H1 (cell line): ENCODE data around the gene KRT81. TPM values are rescaled to one million over a fixed set of nuclear protein-coding genes. Genes with fewer than 3 reads are reported as not detected.

Experiments
- CTCF ChIA-PET: fragments of 300-600 bp; sonication (Branson Sonifier 250); formaldehyde crosslinking; loops from one replicate; lab custom pipeline; 2021; ENCODE audit not compliant: partially characterized antibody; lab: Charles Lee
- POLR2A ChIA-PET: fragments of 300-600 bp; sonication (Branson Sonifier 250); formaldehyde crosslinking; loops from one replicate; lab custom pipeline; 2021; ENCODE audit warnings: inconsistent platforms; ENCODE audit not compliant: partially characterized antibody; lab: Charles Lee
- DNase-seq, 2 experiments: peaks; one replicate each; pipeline versions ENCODE4 v3.0.0 to v3.0.0-alpha.2; 2010 to 2022; ENCODE audit warnings: low spot score in 2 of 2, low read depth in 1 of 2, mixed read lengths in 1 of 2
- FAIRE-seq: peaks from 2 replicates; lab custom pipeline; 2011; peaks lifted over from hg19 to GRCh38; lab: Jason Lieb, UNC
- H2AFZ ChIP-seq: 2 replicates; pipeline ENCODE4 v1.8.1; 2012; ENCODE audit warnings: low read length, inconsistent platforms
- H2AK5ac ChIP-seq: 2 replicates; pipeline ENCODE4 v1.6.1; 2013; ENCODE audit warnings: low read depth, low read length
- H2BK120ac ChIP-seq: replicated peaks from 2 replicates; pipeline ENCODE3; 2013; ENCODE audit warnings: low read depth, low read length, inconsistent platforms
- H2BK12ac ChIP-seq: 2 replicates; pipeline ENCODE4 v1.6.1; 2013; ENCODE audit warnings: low read depth, low read length
- H2BK15ac ChIP-seq: 2 replicates; pipeline ENCODE4 v1.6.1; 2013; ENCODE audit warnings: low read length
- H2BK20ac ChIP-seq: 2 replicates; pipeline ENCODE4 v1.6.1; 2013; ENCODE audit warnings: low read length
- H2BK5ac ChIP-seq: 2 replicates; pipeline ENCODE4 v1.6.1; 2013; ENCODE audit warnings: low read depth, low read length
- H3K14ac ChIP-seq: 2 replicates; pipeline ENCODE4 v1.6.1; 2013; ENCODE audit warnings: inconsistent platforms; ENCODE audit not compliant: insufficient read length
- H3K18ac ChIP-seq: 2 replicates; pipeline ENCODE4 v1.6.1; 2013; ENCODE audit warnings: low read length; ENCODE audit errors: extremely low read depth
- H3K23ac ChIP-seq: 2 replicates; pipeline ENCODE4 v1.6.1; 2013; ENCODE audit warnings: inconsistent platforms; ENCODE audit not compliant: insufficient read length
- H3K23me2 ChIP-seq: 2 replicates; pipeline ENCODE4 v1.6.1; 2013; ENCODE audit warnings: low read depth, low read length
- H3K27ac ChIP-seq: 2 replicates; pipeline ENCODE4 v1.6.1; 2011; ENCODE audit warnings: low read depth, low read length, inconsistent platforms
- H3K27me3 ChIP-seq, 4 experiments: replicated peaks in 1 of 4; 1 replicate in 1 of 4; 2 replicates in 3 of 4; pipeline versions ENCODE4 v1.6.1 to v1.8.1; 2011 to 2013; ENCODE audit warnings: low read length in 3 of 4, mild to moderate bottlenecking in 3 of 4, inconsistent platforms in 2 of 4, mixed read lengths in 2 of 4, moderate library complexity in 1 of 4; ENCODE audit not compliant: control insufficient read depth in 3 of 4, insufficient read depth in 3 of 4; ENCODE audit errors: extremely low read depth in 1 of 4
- H3K36me3 ChIP-seq, 4 experiments: 2 replicates each; pipeline versions ENCODE4 v1.6.1 to v1.8.1; 2011 to 2013; ENCODE audit warnings: mild to moderate bottlenecking in 4 of 4, low read length in 3 of 4, moderate library complexity in 2 of 4, control low read depth in 1 of 4, inconsistent platforms in 1 of 4; ENCODE audit not compliant: insufficient read depth in 4 of 4, control insufficient read depth in 2 of 4
- H3K4ac ChIP-seq: replicated peaks from 2 replicates; pipeline ENCODE3; 2013; ENCODE audit warnings: low read length, low read depth, mixed read lengths, inconsistent platforms; ENCODE audit not compliant: insufficient read length
- H3K4me1 ChIP-seq, 4 experiments: replicated peaks in 1 of 4; 1 replicate in 1 of 4; 2 replicates in 3 of 4; pipeline versions ENCODE4 v1.6.1 to v1.8.1; 2011 to 2013; ENCODE audit warnings: low read length in 3 of 4, inconsistent platforms in 2 of 4, mixed read lengths in 1 of 4; ENCODE audit not compliant: insufficient read depth in 4 of 4, control insufficient read depth in 3 of 4
- H3K4me2 ChIP-seq, 2 experiments: 2 replicates each; pipeline versions ENCODE4 v1.6.1 to v1.8.1; 2011 to 2013; ENCODE audit warnings: low read depth in 2 of 2, low read length in 2 of 2, control low read depth in 1 of 2, inconsistent platforms in 1 of 2, mild to moderate bottlenecking in 1 of 2; ENCODE audit not compliant: insufficient read depth in 1 of 2
- H3K4me3 ChIP-seq, 4 experiments: fragments of 200-600, 300-600 bp in 1 of 4; sonication (generic), shearing (Covaris generic), sonication (Bioruptor Twin) in 1 of 4; 2 replicates each; pipeline versions ENCODE4 v1.5.1 to v1.8.1; 2011 to 2016; ENCODE audit warnings: low read length in 4 of 4, low read depth in 3 of 4, control low read depth in 2 of 4, inconsistent platforms in 2 of 4, mild to moderate bottlenecking in 2 of 4, mixed read lengths in 1 of 4, moderate library complexity in 1 of 4; ENCODE audit not compliant: insufficient read depth in 2 of 4; ENCODE audit errors: extremely low read depth in 1 of 4
- H3K56ac ChIP-seq: replicated peaks from 2 replicates; pipeline ENCODE3; 2013; ENCODE audit warnings: low read depth, mild to moderate bottlenecking, mixed read lengths, low read length, inconsistent platforms; ENCODE audit not compliant: insufficient read length
- H3K79me1 ChIP-seq: 2 replicates; pipeline ENCODE4 v1.6.1; 2013; ENCODE audit warnings: low read depth, low read length, control low read depth
- H3K79me2 ChIP-seq, 2 experiments: 2 replicates each; pipeline versions ENCODE4 v1.6.1 to v1.8.1; 2012 to 2013; ENCODE audit warnings: low read length in 2 of 2, mild to moderate bottlenecking in 2 of 2, inconsistent platforms in 1 of 2; ENCODE audit not compliant: insufficient read depth in 2 of 2, control insufficient read depth in 1 of 2
- H3K9ac ChIP-seq, 4 experiments: replicated peaks in 1 of 4; 1 replicate in 1 of 4; 2 replicates in 3 of 4; pipeline versions ENCODE4 v1.6.1 to v1.8.1; 2011 to 2013; ENCODE audit warnings: low read depth in 3 of 4, low read length in 3 of 4, control low read depth in 2 of 4, mild to moderate bottlenecking in 2 of 4, moderate library complexity in 2 of 4, inconsistent platforms in 1 of 4; ENCODE audit errors: extremely low read depth in 1 of 4
- H3K9me3 ChIP-seq, 2 experiments: 2 replicates each; pipeline versions ENCODE4 v1.6.1 to v1.8.1; 2012 to 2013; ENCODE audit warnings: mild to moderate bottlenecking in 2 of 2, moderate library complexity in 2 of 2, control low read depth in 1 of 2, inconsistent platforms in 1 of 2, low read depth in 1 of 2, low read length in 1 of 2, mixed read lengths in 1 of 2; ENCODE audit not compliant: insufficient read depth in 2 of 2
- H4K20me1 ChIP-seq, 2 experiments: replicated peaks in 1 of 2; 2 replicates each; pipeline versions ENCODE3 to v1.8.1; 2011 to 2013; ENCODE audit warnings: inconsistent platforms in 2 of 2, low read length in 2 of 2, mild to moderate bottlenecking in 1 of 2; ENCODE audit not compliant: insufficient read depth in 2 of 2, control insufficient read depth in 1 of 2
- H4K5ac ChIP-seq: 2 replicates; pipeline ENCODE4 v1.6.1; 2013; ENCODE audit warnings: low read length, low read depth, mixed read lengths, inconsistent platforms; ENCODE audit not compliant: insufficient read length
- H4K8ac ChIP-seq: 2 replicates; pipeline ENCODE4 v1.8.0; 2013; ENCODE audit warnings: mild to moderate bottlenecking, moderate library complexity, low read length, inconsistent platforms; ENCODE audit not compliant: insufficient read depth; ENCODE audit errors: extremely low read depth
- H4K91ac ChIP-seq: replicated peaks from 2 replicates; pipeline ENCODE3; 2013; ENCODE audit warnings: low read length, mixed read lengths, inconsistent platforms; ENCODE audit not compliant: insufficient read length
- CBX8 ChIP-seq: fragments of 300-800, 300-1000 bp; sonication (generic); IDR thresholded peaks from 2 replicates; pipeline ENCODE4 v1.7.1; 2016; ENCODE audit warnings: low read depth, low read length, borderline replicate concordance
- CHD1 ChIP-seq: IDR thresholded peaks from 2 replicates; pipeline ENCODE4 v1.6.1; 2012; ENCODE audit warnings: low read depth, low read length, improper control_type of control experiment
- CHD2 ChIP-seq: IDR thresholded peaks from 2 replicates; pipeline ENCODE4 v1.6.1; 2012; ENCODE audit warnings: low read length, improper control_type of control experiment
- EGR1 ChIP-seq: IDR thresholded peaks from 2 replicates; pipeline ENCODE4 v1.6.1; 2011; ENCODE audit warnings: low read depth, low read length, borderline replicate concordance
- EZH2 ChIP-seq: fragments of 200-600 bp; sonication (generic); IDR thresholded peaks from 2 replicates; pipeline ENCODE4 v1.7.1; 2012; ENCODE audit warnings: low read depth, mild to moderate bottlenecking, moderate library complexity, low read length, inconsistent platforms; ENCODE audit not compliant: severe bottlenecking
- JUN ChIP-seq: IDR thresholded peaks from 2 replicates; pipeline ENCODE4 v1.6.1; 2011; ENCODE audit warnings: low read depth, mild to moderate bottlenecking, improper control_type of control experiment, low read length
- POU5F1 ChIP-seq: IDR thresholded peaks from 2 replicates; pipeline ENCODE4 v1.6.1; 2011; ENCODE audit warnings: low read depth, mild to moderate bottlenecking, low read length, moderate library complexity
- SRF ChIP-seq: IDR thresholded peaks from 2 replicates; pipeline ENCODE4 v1.6.1; 2011; ENCODE audit warnings: mild to moderate bottlenecking, low read depth, low read length, moderate library complexity
- TAF1 ChIP-seq: IDR thresholded peaks from 2 replicates; pipeline ENCODE4 v1.6.1; 2011; ENCODE audit warnings: mild to moderate bottlenecking, low read depth, low read length
- TBP ChIP-seq: IDR thresholded peaks from 2 replicates; pipeline ENCODE4 v1.6.1; 2011; ENCODE audit warnings: low read depth, low read length, improper control_type of control experiment
- ZNF274 ChIP-seq: IDR thresholded peaks from 2 replicates; pipeline ENCODE4 v1.7.0; 2012; ENCODE audit warnings: low read length, borderline replicate concordance; ENCODE audit errors: extremely low read depth
- WGBS, 2 experiments: shearing (Covaris generic) in 1 of 2; methylation state at CpG; one replicate each; pipeline versions ENCODE4 v1.1.6 to v1.1.7; 2013 to 2015; ENCODE audit warnings: low lambda C conversion rate in 2 of 2, mixed read lengths in 2 of 2, inconsistent platforms in 1 of 2, low coverage in 1 of 2, missing lambda C conversion rate in 1 of 2; ENCODE audit not compliant: insufficient replicate concordance in 2 of 2, insufficient coverage in 1 of 2, insufficient read length in 1 of 2; ENCODE audit errors: extremely low coverage in 1 of 2, missing lambda C conversion rate in 1 of 2; 5-methylcytosine and 5-hydroxymethylcytosine counted together
- polyA plus RNA-seq, 7 experiments: library from polyadenylated mRNA; depleted of rRNA in 3 of 7; stranded (reverse) in 5 of 7; unstranded in 2 of 7; fragments of >200 nt in 5 of 7; fragments of 200-250 nt in 2 of 7; gene quantifications; 1 replicate in 5 of 7; 2 replicates in 1 of 7; 4 replicates in 1 of 7; pipeline versions ENCODE4 v1.2.1 to v1.2.3, GENCODE V29; 2011 to 2013; ENCODE audit warnings: missing spikeins in 2 of 7, mixed read lengths in 2 of 7
- total RNA-seq: library from RNA; stranded (reverse); fragmentation: NEBNext Ultra II Directional; extraction: Animal tissue kit (Norgen Biotek cat#: 25700); gene quantifications from 2 replicates; pipeline ENCODE4 v1.2.1, GENCODE V29; 2021
- TF ChIP-seq, protein P1 (sequence below): IDR thresholded peaks from 2 replicates; pipeline ENCODE4 v1.6.1; 2011; ENCODE audit warnings: low read depth, mild to moderate bottlenecking, low read length; ENCODE audit not compliant: insufficient read depth

The KRT81 gene
- total and polyA plus RNA-seq, 2 of the 8 experiments (the other 6 are each of a cell fraction or from before 2014, with no cell fraction given): not detected

DNA sequence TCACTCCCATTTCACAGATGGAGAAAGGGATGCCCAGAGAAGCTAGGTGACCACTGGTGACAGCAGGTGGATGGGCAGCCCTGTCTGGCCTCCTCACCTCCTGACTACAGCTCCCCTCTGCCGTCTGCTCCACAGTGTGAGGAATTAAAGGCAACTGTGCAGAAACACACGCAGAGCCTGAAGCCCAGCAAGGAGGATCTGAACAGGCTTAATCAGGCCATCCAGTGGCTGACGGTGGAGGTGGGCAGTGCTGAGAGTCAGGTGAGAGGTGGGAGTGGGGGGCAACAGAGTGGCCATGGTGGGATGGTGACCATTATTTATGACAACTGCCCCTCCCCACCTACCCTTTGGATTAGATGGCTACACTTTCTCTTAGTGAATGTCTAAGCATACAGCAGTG, 15.6 kb downstream of the KRT81 start:
- H3K4me2 ChIP-seq: no peak overlapping the region
- WGBS, 2 experiments: 82% methylated on average over 3 of the region's 3 CpGs; no CpG with 5 or more reads in 1 of the 2 experiments
- no peak overlapping the region for H3K14ac ChIP-seq
- peaks cover 0 to 4% (median 0%) of the 10 kb centered on the region in 4 experiments; a peak in 1 of 7 replicates for H3K4me1 ChIP-seq
- H3K27ac ChIP-seq: no peak overlapping the region
- H2BK20ac ChIP-seq: no peak overlapping the region
- H3K56ac ChIP-seq: no peak overlapping the region
- H3K18ac ChIP-seq: no peak overlapping the region
- no peaks in the 10 kb centered on the region for H4K20me1 ChIP-seq
- no peak overlapping the region for H2BK15ac ChIP-seq
- no peak for TF ChIP-seq JUN
- TF ChIP-seq ZNF274: no peak
- no peak for TF ChIP-seq TAF1
- no peak for TF ChIP-seq SRF
- no peak for TF ChIP-seq CBX8
- TF ChIP-seq TBP: no peak
- TF ChIP-seq CHD2: no peak
- TF ChIP-seq EGR1: no peak
- no peak for TF ChIP-seq EZH2
- TF ChIP-seq POU5F1: no peak
- TF ChIP-seq CHD1: no peak
- TF ChIP-seq, protein P1, sequence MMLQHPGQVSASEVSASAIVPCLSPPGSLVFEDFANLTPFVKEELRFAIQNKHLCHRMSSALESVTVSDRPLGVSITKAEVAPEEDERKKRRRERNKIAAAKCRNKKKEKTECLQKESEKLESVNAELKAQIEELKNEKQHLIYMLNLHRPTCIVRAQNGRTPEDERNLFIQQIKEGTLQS: no peak
- H4K5ac ChIP-seq: no peak overlapping the region
- DNase-seq (no peak), FAIRE-seq (no peak)
- POLR2A ChIA-PET: interaction anchor here (1.4 kb wide), 1 partner anchor 11 kb away, joined by 3 read pairs; no protein-coding TSS in a partner anchor
- H4K91ac ChIP-seq: no peak overlapping the region
- H2AFZ ChIP-seq: no peak overlapping the region
- no peak overlapping the region for H3K4me3 ChIP-seq
- H3K4ac ChIP-seq: no peak overlapping the region
- no peak overlapping the region for H4K8ac ChIP-seq
- peaks cover 4% of the 10 kb centered on the region; the same call in 1 of the 2 replicates for H3K23me2 ChIP-seq
- H2BK12ac ChIP-seq: no peak overlapping the region
- H2AK5ac ChIP-seq: no peak overlapping the region
- H3K36me3 ChIP-seq: no peaks in the 10 kb centered on the region
- H3K27me3 ChIP-seq: peaks cover 0 to 12% (median 5%) of the 10 kb centered on the region in 4 experiments; a peak in 4 of 7 replicates
- no peak overlapping the region for H3K23ac ChIP-seq
- no peak overlapping the region for H2BK120ac ChIP-seq
- H3K79me2 ChIP-seq: no peaks in the 10 kb centered on the region
- H3K9me3 ChIP-seq: no peaks in the 10 kb centered on the region
- H3K9ac ChIP-seq: no peak overlapping the region
- CTCF ChIA-PET: interaction anchor here (0.8 to 10.7 kb wide), 14 partner anchors 10 to 608 kb away, joined by 3 to 99 read pairs (median 4); no protein-coding TSS in a partner anchor
- H2BK5ac ChIP-seq: no peak overlapping the region
- H3K79me1 ChIP-seq: no peaks in the 10 kb centered on the region; the same call in 1 of the 2 replicates
